Nephron (organoid): ENCODE data around the gene GALNTL6.

Experiments
- H3K27ac Mint-ChIP-seq, 3 experiments: 2 replicates each; pipeline ENCODE4 v1.8.0; 2020; ENCODE audit warnings: mixed read lengths in 3 of 3, mild to moderate bottlenecking in 2 of 3, moderate library complexity in 1 of 3
- H3K27me3 Mint-ChIP-seq: 2 replicates; pipeline ENCODE4 v1.8.0; 2021; ENCODE audit warnings: low read depth, mild to moderate bottlenecking, moderate library complexity, mixed read lengths
- H3K36me3 Mint-ChIP-seq: 2 replicates; pipeline ENCODE4 v1.8.0; 2020; ENCODE audit warnings: low read depth, mixed read lengths
- H3K4me1 Mint-ChIP-seq: 2 replicates; pipeline ENCODE4 v1.8.0; 2020; ENCODE audit warnings: mixed read lengths
- H3K4me3 Mint-ChIP-seq, 3 experiments: 2 replicates each; pipeline ENCODE4 v1.8.0; 2020; ENCODE audit warnings: mild to moderate bottlenecking in 3 of 3, mixed read lengths in 3 of 3, moderate library complexity in 2 of 3
- H3K9me3 Mint-ChIP-seq: 2 replicates; pipeline ENCODE4 v1.8.0; 2020; ENCODE audit warnings: mixed read lengths
- TF ChIP-seq, protein P1 (sequence below), 3 experiments: fragments of 200-600 bp; sonication (generic); IDR thresholded peaks; one replicate each; pipeline ENCODE4 v1.5.0; 2021; ENCODE audit warnings: antibody characterized with exemption in 3 of 3; ENCODE audit not compliant: unreplicated experiment in 3 of 3

GALNTL6 gene

DNA sequence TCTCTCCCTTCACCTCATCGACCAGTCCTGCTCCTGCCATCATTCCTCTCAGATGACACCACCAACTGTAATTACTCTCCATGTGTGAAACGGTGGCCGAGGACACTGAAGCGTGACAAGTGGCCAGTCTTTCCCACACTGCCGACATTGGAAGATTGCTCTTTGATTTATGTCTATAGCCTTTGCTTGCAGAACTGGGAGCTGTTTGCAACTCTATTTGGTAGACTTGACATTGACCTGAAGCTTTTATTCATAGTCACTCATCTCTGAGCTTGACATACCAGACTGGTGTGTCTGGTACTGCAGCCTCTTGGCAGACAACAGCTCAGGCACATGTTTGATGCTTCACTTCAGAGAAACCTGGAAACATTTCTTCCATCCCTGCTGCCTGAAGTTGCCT lies 1233.6 kb downstream of the GALNTL6 start:
- peak overlapping the region; percentile 11 to 78 (median 58) for H3K27ac Mint-ChIP-seq
- H3K9me3 Mint-ChIP-seq = no peaks in the 10 kb centered on the region
- no peak overlapping the region for H3K4me3 Mint-ChIP-seq
- no peaks in the 10 kb centered on the region for H3K36me3 Mint-ChIP-seq
- TF ChIP-seq, protein P1, sequence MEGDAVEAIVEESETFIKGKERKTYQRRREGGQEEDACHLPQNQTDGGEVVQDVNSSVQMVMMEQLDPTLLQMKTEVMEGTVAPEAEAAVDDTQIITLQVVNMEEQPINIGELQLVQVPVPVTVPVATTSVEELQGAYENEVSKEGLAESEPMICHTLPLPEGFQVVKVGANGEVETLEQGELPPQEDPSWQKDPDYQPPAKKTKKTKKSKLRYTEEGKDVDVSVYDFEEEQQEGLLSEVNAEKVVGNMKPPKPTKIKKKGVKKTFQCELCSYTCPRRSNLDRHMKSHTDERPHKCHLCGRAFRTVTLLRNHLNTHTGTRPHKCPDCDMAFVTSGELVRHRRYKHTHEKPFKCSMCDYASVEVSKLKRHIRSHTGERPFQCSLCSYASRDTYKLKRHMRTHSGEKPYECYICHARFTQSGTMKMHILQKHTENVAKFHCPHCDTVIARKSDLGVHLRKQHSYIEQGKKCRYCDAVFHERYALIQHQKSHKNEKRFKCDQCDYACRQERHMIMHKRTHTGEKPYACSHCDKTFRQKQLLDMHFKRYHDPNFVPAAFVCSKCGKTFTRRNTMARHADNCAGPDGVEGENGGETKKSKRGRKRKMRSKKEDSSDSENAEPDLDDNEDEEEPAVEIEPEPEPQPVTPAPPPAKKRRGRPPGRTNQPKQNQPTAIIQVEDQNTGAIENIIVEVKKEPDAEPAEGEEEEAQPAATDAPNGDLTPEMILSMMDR (IDR thresholded peaks at IDR 0.05; ENCODE audit: unreplicated experiment in 3 of 3) = no peak
- H3K4me1 Mint-ChIP-seq = peaks cover 31% of the 10 kb centered on the region
- H3K27me3 Mint-ChIP-seq = no peaks in the 10 kb centered on the region

DNA sequence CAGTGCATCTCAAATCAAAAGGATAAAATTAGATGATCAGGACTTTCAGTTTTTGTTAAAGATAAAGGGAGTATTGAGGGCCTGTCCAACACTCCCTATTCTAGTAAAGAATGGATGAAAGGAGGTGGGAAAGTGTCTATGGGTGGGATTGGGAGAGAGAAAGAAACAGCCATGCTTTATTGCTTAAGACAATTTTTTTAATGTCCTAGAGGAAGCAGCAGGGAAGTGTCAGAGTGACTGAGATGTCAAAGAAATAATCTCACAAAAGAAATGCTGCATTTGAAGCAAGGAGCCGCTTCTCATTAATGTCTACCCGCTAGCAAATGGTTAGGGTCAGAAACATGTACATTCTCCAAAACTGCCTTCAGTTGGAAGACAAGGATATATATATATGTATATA lies 1238.0 kb downstream of the GALNTL6 start:
- H3K27me3 Mint-ChIP-seq = no peaks in the 10 kb centered on the region
- H3K27ac Mint-ChIP-seq = peak overlapping the region in 2 of 3 experiments; percentile 43 to 76
- H3K9me3 Mint-ChIP-seq = no peaks in the 10 kb centered on the region
- H3K4me3 Mint-ChIP-seq = no peak overlapping the region
- H3K4me1 Mint-ChIP-seq = peaks cover 25% of the 10 kb centered on the region
- TF ChIP-seq, protein P1 (IDR thresholded peaks at IDR 0.05; ENCODE audit: unreplicated experiment in 3 of 3) = no peak
- no peaks in the 10 kb centered on the region for H3K36me3 Mint-ChIP-seq

DNA sequence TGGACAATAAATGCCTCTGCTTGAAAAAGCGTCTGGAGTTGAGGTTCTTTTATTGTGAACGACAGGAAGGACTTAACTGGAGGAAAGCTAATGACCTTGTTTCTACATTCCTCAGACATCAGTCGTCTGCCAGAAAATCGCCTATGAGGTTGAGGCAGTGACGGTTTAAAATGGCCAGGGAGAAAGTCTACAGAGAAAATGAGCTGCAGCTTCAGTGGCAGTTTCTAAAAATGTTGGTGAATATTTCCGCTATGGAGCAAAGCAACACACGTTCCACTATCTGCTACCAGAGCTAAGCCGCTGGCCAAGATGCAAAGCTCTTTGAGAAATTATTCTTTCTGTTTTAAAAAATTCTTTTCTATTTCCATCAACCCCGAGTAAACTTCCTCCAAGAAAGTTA lies 1238.5 kb downstream of the GALNTL6 start:
- no peak overlapping the region for H3K4me3 Mint-ChIP-seq
- peaks cover 25% of the 10 kb centered on the region for H3K4me1 Mint-ChIP-seq
- no peaks in the 10 kb centered on the region for H3K27me3 Mint-ChIP-seq
- no peaks in the 10 kb centered on the region for H3K9me3 Mint-ChIP-seq
- peak overlapping the region in 2 of 3 experiments; percentile 43 to 76 for H3K27ac Mint-ChIP-seq
- TF ChIP-seq, protein P1 (IDR thresholded peaks at IDR 0.05; ENCODE audit: unreplicated experiment in 3 of 3) = no peak
- H3K36me3 Mint-ChIP-seq = no peaks in the 10 kb centered on the region

DNA sequence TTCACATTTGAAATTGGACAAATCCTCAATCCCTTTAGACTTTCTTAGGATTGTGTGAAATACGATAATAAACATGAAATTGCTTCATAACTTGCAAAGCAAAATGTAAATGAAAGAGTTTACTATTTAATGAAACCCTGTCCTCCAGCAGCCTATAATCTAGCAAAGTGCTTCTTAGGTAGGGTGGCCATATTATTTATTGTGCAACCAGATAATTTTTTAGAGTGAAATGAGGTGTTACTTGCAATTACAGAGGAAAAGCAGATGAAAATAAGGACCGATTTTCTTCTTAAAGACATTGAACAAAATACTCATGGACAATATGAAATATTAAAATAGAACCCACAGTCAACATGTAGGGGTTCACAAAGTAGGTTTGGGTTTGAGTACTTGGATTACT lies 1239.2 kb downstream of the GALNTL6 start:
- TF ChIP-seq, protein P1 (IDR thresholded peaks at IDR 0.05; ENCODE audit: unreplicated experiment in 3 of 3) = no peak
- no peak overlapping the region for H3K27ac Mint-ChIP-seq
- no peaks in the 10 kb centered on the region for H3K36me3 Mint-ChIP-seq
- no peaks in the 10 kb centered on the region for H3K27me3 Mint-ChIP-seq
- no peak overlapping the region for H3K4me3 Mint-ChIP-seq
- H3K4me1 Mint-ChIP-seq = peaks cover 24% of the 10 kb centered on the region
- H3K9me3 Mint-ChIP-seq = no peaks in the 10 kb centered on the region

DNA sequence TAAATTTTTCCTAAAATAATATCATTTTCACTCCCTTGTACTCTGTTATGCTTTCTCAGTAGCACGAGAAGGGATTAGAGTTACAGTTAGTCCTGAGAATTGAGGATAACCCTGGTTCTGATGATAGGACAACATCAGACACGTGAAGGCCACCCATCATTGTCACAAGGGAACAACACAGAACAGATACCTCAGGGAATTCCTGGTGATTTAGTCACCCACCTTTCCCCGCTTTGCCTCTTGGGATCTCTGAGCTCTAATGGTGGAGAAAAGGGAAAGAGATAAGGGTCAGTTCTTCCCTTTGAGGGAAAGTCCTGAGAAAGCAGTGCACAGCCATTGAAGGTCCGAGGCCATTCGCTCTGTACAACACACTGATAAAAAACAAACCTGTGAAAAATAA lies 1243.1 kb downstream of the GALNTL6 start:
- Mint-ChIP-seq H3K4me3 (no peak overlapping the region), H3K36me3 (no peaks in the 10 kb centered on the region), H3K27me3 (no peaks in the 10 kb centered on the region), H3K27ac (no peak overlapping the region), H3K9me3 (no peaks in the 10 kb centered on the region), H3K4me1 (peaks cover 23% of the 10 kb centered on the region)
- TF ChIP-seq, protein P1 (IDR thresholded peaks at IDR 0.05; ENCODE audit: unreplicated experiment in 3 of 3) = no peak

DNA sequence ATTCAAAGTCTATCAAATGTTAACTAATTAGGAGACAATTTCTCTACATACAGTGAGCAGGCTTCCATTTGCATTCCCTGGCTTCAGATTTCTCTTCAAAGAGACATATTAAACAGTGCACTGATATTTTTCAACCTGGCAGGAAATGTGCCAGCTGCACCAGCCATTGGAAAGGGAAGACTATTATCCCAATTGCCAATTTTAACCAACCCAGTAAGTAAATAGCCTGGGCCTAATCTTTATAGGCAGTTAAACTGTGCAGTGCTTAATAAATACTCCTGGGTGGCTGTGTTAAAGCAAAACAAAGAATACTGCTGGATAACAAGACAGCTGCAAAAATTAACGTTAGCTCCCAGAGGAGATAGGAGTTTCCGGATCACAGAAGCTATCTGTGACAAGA lies 1243.5 kb downstream of the GALNTL6 start:
- no peaks in the 10 kb centered on the region for H3K27me3 Mint-ChIP-seq
- no peaks in the 10 kb centered on the region for H3K36me3 Mint-ChIP-seq
- H3K9me3 Mint-ChIP-seq = no peaks in the 10 kb centered on the region
- TF ChIP-seq, protein P1 (IDR thresholded peaks at IDR 0.05; ENCODE audit: unreplicated experiment in 3 of 3) = no peak
- no peak overlapping the region for H3K4me3 Mint-ChIP-seq
- peaks cover 18% of the 10 kb centered on the region for H3K4me1 Mint-ChIP-seq
- H3K27ac Mint-ChIP-seq = no peak overlapping the region
